HS-27A (cell line): ENCODE results near the gene VENTX.
"Not testable (repeated sequence)": the region's sequence is repeated elsewhere in the genome, so short reads cannot be mapped to it uniquely, and the experiment has no call there.

Source experiments
- DNase-seq: peaks from one replicate; pipeline ENCODE4 v3.0.0-alpha.2; 2012; ENCODE audit warnings: low read depth, missing footprints

The VENTX gene

GRCh38 chr10:133254421-133255120, 16.9 kb downstream of the VENTX start:
- no peak for DNase-seq

- DNase-seq, result no peak
Measured at GRCh38 chr10:133255323-133255722, 17.7 kb downstream of the VENTX start.

GRCh38 chr10:133257489-133258065, 19.9 kb downstream of the VENTX start:
- no peak for DNase-seq

- no peak for DNase-seq
Measured at GRCh38 chr10:133258066-133258817, 20.6 kb downstream of the VENTX start.

GRCh38 chr10:133258818-133259601, 21.4 kb downstream of the VENTX start:
- DNase-seq, result peak; percentile 81

- DNase-seq, result peak; percentile 8
Measured at GRCh38 chr10:133259602-133259989, 21.9 kb downstream of the VENTX start.

GRCh38 chr10:133260895-133261725, 23.5 kb downstream of the VENTX start:
- DNase-seq, result no peak

GRCh38 chr10:133261726-133262325, 24.2 kb downstream of the VENTX start:
- DNase-seq, result no peak

- DNase-seq, result no peak
Measured at GRCh38 chr10:133262696-133263095, 25.0 kb downstream of the VENTX start.

GRCh38 chr10:133263674-133264073, 26.0 kb downstream of the VENTX start:
- no peak for DNase-seq

GRCh38 chr10:133264461-133264860, 26.8 kb downstream of the VENTX start:
- DNase-seq, result no peak

GRCh38 chr10:133265052-133265451, 27.4 kb downstream of the VENTX start:
- not testable (repeated sequence) for DNase-seq

GRCh38 chr10:133266056-133266795, 28.6 kb downstream of the VENTX start:
- DNase-seq, result no peak

GRCh38 chr10:133267293-133267692, 29.6 kb downstream of the VENTX start:
- DNase-seq, result no peak

GRCh38 chr10:133267829-133268228, 30.2 kb downstream of the VENTX start:
- no peak for DNase-seq

- DNase-seq, result no peak
Measured at GRCh38 chr10:133268532-133268931, 30.9 kb downstream of the VENTX start.

- DNase-seq, result no peak
Measured at GRCh38 chr10:133269367-133269766, 31.7 kb downstream of the VENTX start.

- no peak for DNase-seq
Measured at GRCh38 chr10:133270204-133270603, 32.5 kb downstream of the VENTX start.

- no peak for DNase-seq
Measured at GRCh38 chr10:133270773-133271297, 33.2 kb downstream of the VENTX start.
